HepG2 (cell line): ENCODE data around the gene SS18L1. TPM values are rescaled to one million over a fixed set of nuclear protein-coding genes. Genes with fewer than 3 reads are reported as not detected.

Source experiments
- ATAC-seq: fragments of 200-7000 bp; cut with Tn5 transposase; 3 replicates; pipeline ENCODE4 v1.9.1; 2020; ENCODE audit warnings: mild to moderate bottlenecking, moderate library complexity
- BruUV-seq: library from RNA; stranded (reverse); fragments of 400-500 nt; replicated peaks from 2 replicates; lab custom pipeline; 2021; lab: Mats Ljungman, UMichigan
- CTCF ChIA-PET: fragments of 300-600 bp; formaldehyde crosslinking; extraction: SDS; loops from one replicate; lab custom pipeline; 2021; ENCODE audit warnings: low total read pairs, inconsistent platforms, low intra/inter-chr PET ratio; lab: Yijun Ruan, JAX
- POLR2A ChIA-PET: fragments of 350-600 bp; sonication (Branson Sonifier 250); formaldehyde crosslinking; loops from one replicate; lab custom pipeline; 2020; ENCODE audit warnings: antibody characterized with exemption, inconsistent platforms; lab: Yijun Ruan, JAX
- DNase-seq: peaks from one replicate; pipeline ENCODE4 v3.0.0-alpha.2; 2015; ENCODE audit warnings: low spot score
- FAIRE-seq: peaks from 3 replicates; lab custom pipeline; 2011; peaks lifted over from hg19 to GRCh38; lab: Jason Lieb, UNC
- H2AFZ ChIP-seq: one replicate; pipeline ENCODE4 v1.6.1; 2011; ENCODE audit warnings: low read length, inconsistent platforms
- H3K27ac ChIP-seq: fragments of 300-600 bp; 3 replicates; pipeline ENCODE4 v1.8.0; 2011; ENCODE audit warnings: mixed run types, mild to moderate bottlenecking, mixed read lengths, low read length, inconsistent platforms; ENCODE audit not compliant: insufficient read depth; ENCODE audit errors: extremely low read length
- H3K27me3 ChIP-seq, 2 experiments: fragments of 200-600 bp in 1 of 2; 2 replicates in 1 of 2; 3 replicates in 1 of 2; pipeline versions ENCODE4 v1.6.0 to v1.8.0; 2011; ENCODE audit warnings: low read length in 2 of 2, mild to moderate bottlenecking in 2 of 2, moderate library complexity in 2 of 2, inconsistent platforms in 1 of 2; ENCODE audit not compliant: insufficient read depth in 2 of 2, control insufficient read depth in 1 of 2
- H3K36me3 ChIP-seq, 2 experiments: fragments of 200-600 bp in 1 of 2; replicated peaks in 1 of 2; 2 replicates in 1 of 2; 3 replicates in 1 of 2; pipeline versions ENCODE4 v1.5.1 to v1.8.0; 2011; ENCODE audit warnings: low read length in 2 of 2, inconsistent platforms in 1 of 2; ENCODE audit not compliant: insufficient read depth in 2 of 2, control insufficient read depth in 1 of 2
- H3K4me1 ChIP-seq: 2 replicates; pipeline ENCODE4 v1.5.1; 2012; ENCODE audit warnings: low read length, inconsistent platforms; ENCODE audit not compliant: insufficient read depth
- H3K4me2 ChIP-seq: 2 replicates; pipeline ENCODE4 v1.6.0; 2011; ENCODE audit warnings: low read depth, low read length, inconsistent platforms
- H3K4me3 ChIP-seq, 3 experiments: fragments of 200-600 bp in 1 of 3; sonication (generic), shearing (Covaris generic) in 1 of 3; replicated peaks in 1 of 3; 2 replicates each; pipeline ENCODE4 v1.5.1; 2011 to 2016; ENCODE audit warnings: low read length in 3 of 3, inconsistent platforms in 2 of 3, low read depth in 2 of 3, mild to moderate bottlenecking in 2 of 3, control low read depth in 1 of 3, mixed read lengths in 1 of 3; ENCODE audit not compliant: insufficient read depth in 1 of 3
- H3K79me2 ChIP-seq: one replicate; pipeline ENCODE4 v1.6.1; 2011; ENCODE audit warnings: low read length, inconsistent platforms; ENCODE audit not compliant: insufficient read depth
- H3K9ac ChIP-seq: 2 replicates; pipeline ENCODE4 v1.6.0; 2011; ENCODE audit warnings: mild to moderate bottlenecking, low read depth, low read length, inconsistent platforms; ENCODE audit not compliant: insufficient read depth
- H3K9me3 ChIP-seq: 2 replicates; pipeline ENCODE4 v1.5.1; 2012; ENCODE audit warnings: mild to moderate bottlenecking, low read length
- H4K20me1 ChIP-seq: 2 replicates; pipeline ENCODE4 v1.6.0; 2011; ENCODE audit warnings: inconsistent platforms, mild to moderate bottlenecking, low read length, moderate library complexity; ENCODE audit not compliant: insufficient read depth
- AGO1 ChIP-seq: fragments of 200-400 bp; formaldehyde crosslinking; IDR thresholded peaks from 2 replicates; pipeline ENCODE4 v1.6.1; 2017; ENCODE audit warnings: mild to moderate bottlenecking, low read depth, low read length, moderate library complexity; ENCODE audit not compliant: poor library complexity, severe bottlenecking
- ATF6 ChIP-seq: sonication (generic); formaldehyde crosslinking; conservative IDR thresholded peaks from 2 replicates; pipeline ENCODE4 v1.4.0; 2020; ENCODE audit warnings: missing genetic modification reagents
- DR1 ChIP-seq: sonication (generic); formaldehyde crosslinking; IDR thresholded peaks from 2 replicates; pipeline ENCODE4 v1.8.0; 2021; ENCODE audit warnings: mild to moderate bottlenecking, missing genetic modification reagents, inconsistent platforms
- FOXC1 ChIP-seq: sonication (generic); formaldehyde crosslinking; IDR thresholded peaks from 2 replicates; pipeline ENCODE4 v1.8.0; 2022; ENCODE audit warnings: mild to moderate bottlenecking, missing genetic modification reagents, borderline replicate concordance
- KMT2A ChIP-seq: sonication (generic); formaldehyde crosslinking; IDR thresholded peaks from 2 replicates; pipeline ENCODE4 v1.4.0; 2020; ENCODE audit warnings: missing genetic modification reagents
- MXI1 ChIP-seq: IDR thresholded peaks from 3 replicates; pipeline ENCODE4 v1.6.1; 2012; ENCODE audit warnings: low read depth, low read length, inconsistent platforms, borderline replicate concordance
- PTBP1 ChIP-seq: fragments of 200-400 bp; formaldehyde crosslinking; IDR thresholded peaks from 2 replicates; pipeline ENCODE4 v1.6.1; 2018; ENCODE audit warnings: low read length, low read depth; ENCODE audit not compliant: poor library complexity, severe bottlenecking
- RBFOX2 ChIP-seq: fragments of 200-400 bp; formaldehyde crosslinking; IDR thresholded peaks from 2 replicates; pipeline ENCODE4 v1.6.1; 2017; ENCODE audit warnings: low read depth, mild to moderate bottlenecking, low read length
- REL ChIP-seq: sonication (generic); formaldehyde crosslinking; conservative IDR thresholded peaks from 2 replicates; pipeline ENCODE4 v1.8.0; 2022; ENCODE audit warnings: mild to moderate bottlenecking, missing genetic modification reagents, moderate library complexity
- SCMH1 ChIP-seq: sonication (generic); formaldehyde crosslinking; IDR thresholded peaks from 2 replicates; pipeline ENCODE4 v1.9.0; 2021; ENCODE audit warnings: missing genetic modification reagents, mild to moderate bottlenecking, borderline replicate concordance
- ZBTB46 ChIP-seq: sonication (generic); formaldehyde crosslinking; IDR thresholded peaks from 2 replicates; pipeline ENCODE4 v1.4.0; 2020; ENCODE audit warnings: mild to moderate bottlenecking, missing genetic modification reagents, borderline replicate concordance
- ZFYVE20 ChIP-seq: sonication (generic); formaldehyde crosslinking; IDR thresholded peaks from 2 replicates; pipeline ENCODE4 v1.8.0; 2023; ENCODE audit warnings: low read depth, mild to moderate bottlenecking, moderate library complexity, missing genetic modification reagents, borderline replicate concordance
- ZGPAT ChIP-seq: IDR thresholded peaks from 2 replicates; pipeline ENCODE4 v1.6.1; 2016; ENCODE audit warnings: mild to moderate bottlenecking
- ZNF546 ChIP-seq: sonication (generic); formaldehyde crosslinking; conservative IDR thresholded peaks from 2 replicates; pipeline ENCODE4 v1.8.1; 2023; ENCODE audit warnings: mild to moderate bottlenecking, missing genetic modification reagents
- ZNF552 ChIP-seq: sonication (generic); formaldehyde crosslinking; IDR thresholded peaks from 2 replicates; pipeline ENCODE4 v1.9.0; 2022; ENCODE audit warnings: missing genetic modification reagents, mild to moderate bottlenecking, borderline replicate concordance
- ZNF607 ChIP-seq: sonication (generic); formaldehyde crosslinking; IDR thresholded peaks from 2 replicates; pipeline ENCODE4 v1.5.1; 2020; ENCODE audit warnings: missing genetic modification reagents, mild to moderate bottlenecking, borderline replicate concordance
- ZNF674 ChIP-seq: sonication (generic); formaldehyde crosslinking; IDR thresholded peaks from 2 replicates; pipeline ENCODE4 v1.5.0; 2020; ENCODE audit warnings: low read depth, mild to moderate bottlenecking, missing genetic modification reagents
- WGBS: methylation state at CpG from one replicate; pipeline ENCODE4 v1.1.6; 2017; ENCODE audit warnings: low lambda C conversion rate; 5-methylcytosine and 5-hydroxymethylcytosine counted together
- in situ Hi-C: cut with HindIII; loops from 2 replicates; pipeline ENCODE4 v1.10.0; 2017; ENCODE audit warnings: low pct_unique_long_range_greater_than_20kb; ENCODE audit not compliant: extremely low pct_ligation_motif_present
- intact Hi-C: fragments of 100-400 bp; cut with micrococcal nuclease; formaldehyde crosslinking; loops from one replicate; pipeline ENCODE4 v1.10.0; 2022; ENCODE audit not compliant: unreplicated experiment
- polyA plus RNA-seq, 8 experiments: library from polyadenylated mRNA; depleted of rRNA in 3 of 8; stranded (reverse) in 7 of 8; unstranded in 1 of 8; fragments of >200 nt; fragmentation: Illumina TruSeq in 4 of 8; extraction: Trizol in 4 of 8; gene quantifications; 2 replicates each; pipeline versions ENCODE4 v1.2.1 to v1.2.3, GENCODE V29; 2011 to 2016; ENCODE audit warnings: low read depth in 4 of 8, missing spikeins in 1 of 8, mixed read lengths in 1 of 8; ENCODE audit not compliant: insufficient read depth in 1 of 8
- total RNA-seq, 5 experiments: library from RNA; depleted of rRNA; stranded (reverse); fragments of >200 nt; fragmentation: Illumina TruSeq; extraction: Trizol; gene quantifications; 2 replicates each; pipeline ENCODE4 v1.2.3, GENCODE V29; 2016; ENCODE audit warnings: low read depth in 1 of 5

The SS18L1 gene
- total and polyA plus RNA-seq, 2 of the 13 experiments (the other 11 are each of a cell fraction or from before 2014, with no cell fraction given) = 17.8 to 27.6 TPM

DNA sequence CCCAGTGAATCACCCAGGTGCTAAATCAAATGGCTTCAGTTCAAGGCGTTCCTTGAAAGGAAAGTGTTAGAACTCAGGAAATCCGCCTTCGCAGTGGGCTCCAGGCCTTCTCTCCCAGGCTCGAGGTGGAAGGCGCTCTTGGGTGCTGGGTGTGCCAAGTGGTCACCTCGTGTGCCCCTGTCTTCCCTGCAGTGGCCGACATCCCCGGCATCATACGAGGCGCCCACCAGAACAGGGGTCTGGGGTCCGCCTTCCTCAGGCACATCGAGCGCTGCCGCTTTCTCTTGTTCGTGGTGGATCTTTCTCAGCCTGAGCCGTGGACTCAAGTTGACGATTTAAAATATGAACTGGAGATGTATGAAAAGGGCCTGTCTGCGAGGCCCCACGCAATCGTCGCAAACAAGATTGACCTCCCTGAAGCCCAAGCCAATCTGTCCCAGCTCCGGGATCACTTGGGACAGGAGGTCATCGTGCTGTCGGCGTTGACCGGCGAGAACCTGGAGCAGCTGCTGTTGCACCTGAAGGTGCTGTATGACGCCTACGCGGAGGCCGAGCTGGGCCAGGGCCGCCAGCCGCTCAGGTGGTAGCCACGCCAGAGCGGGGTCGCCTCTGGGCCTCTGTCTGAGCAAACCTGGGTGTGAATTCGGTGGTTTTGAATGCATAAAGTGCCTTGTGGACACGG lies 57.1 kb downstream of the SS18L1 start:
- ATAC-seq (no peak), DNase-seq (no peak), FAIRE-seq (no peak)
- Histone ChIP-seq H4K20me1 (no peaks in the 10 kb centered on the region), H2AFZ (no peak overlapping the region), H3K4me3 (no peak overlapping the region), H3K4me1 (no peaks in the 10 kb centered on the region), H3K27me3 (no peaks in the 10 kb centered on the region), H3K36me3 (peaks cover 35 to 57% of the 10 kb centered on the region in 2 experiments), H3K4me2 (no peak overlapping the region), H3K9me3 (no peaks in the 10 kb centered on the region), H3K27ac (no peak overlapping the region), H3K9ac (no peak overlapping the region), H3K79me2 (no peaks in the 10 kb centered on the region)
- WGBS = 95% methylated on average over 32 of the region's 38 CpGs
- ChIA-PET CTCF (no interaction called here), POLR2A (no interaction called here)
- TF ChIP-seq ATF6 (CRISPR knock-in tag) = no peak
- TF ChIP-seq ZBTB46 (CRISPR knock-in tag) = no peak
- no peak for TF ChIP-seq ZNF546 (CRISPR knock-in tag)
- no peak for TF ChIP-seq ZGPAT (CRISPR knock-in tag)
- TF ChIP-seq ZNF607 = no peak
- TF ChIP-seq ZNF552 (CRISPR knock-in tag) = no peak
- TF ChIP-seq MXI1 = no peak
- 0 out of 2 replicates have a peak, but pooled peaks have one; percentile 19 for TF ChIP-seq RBFOX2
- TF ChIP-seq ZNF674 (CRISPR knock-in tag) = no peak
- TF ChIP-seq FOXC1 (CRISPR knock-in tag) = no peak
- TF ChIP-seq SCMH1 (CRISPR knock-in tag) = no peak
- no peak for TF ChIP-seq DR1 (CRISPR knock-in tag)
- no peak for TF ChIP-seq KMT2A (CRISPR knock-in tag)
- TF ChIP-seq REL (CRISPR knock-in tag) = no peak
- TF ChIP-seq PTBP1 = no peak
- no peak for TF ChIP-seq ZFYVE20 (CRISPR knock-in tag)
- peak; percentile 12 for TF ChIP-seq AGO1
- in situ Hi-C loops (no loop called here), intact Hi-C loops (no loop called here)
- BruUV-seq = no TSS peak
